Neural cell (in vitro differentiated cells): Measurements from ENCODE around the gene SLC2A4RG. TPM values are rescaled to one million over a fixed set of nuclear protein-coding genes. Genes with fewer than 3 reads are reported as not detected.

Experiments used
- H2AFZ ChIP-seq: fragments of 200-600, 300-800 bp; sonication (generic), shearing (Covaris generic); 2 replicates; pipeline ENCODE4 v1.6.0; 2014; ENCODE audit warnings: low read depth, mild to moderate bottlenecking, antibody characterized with exemption, low read length, moderate library complexity
- H3F3A ChIP-seq: fragments of 200-600 bp; shearing (Covaris generic); 2 replicates; pipeline ENCODE4 v1.6.1; 2016; ENCODE audit warnings: mild to moderate bottlenecking, moderate library complexity, mixed read lengths, antibody characterized with exemption, low read length; ENCODE audit not compliant: insufficient read depth, poor library complexity, severe bottlenecking
- H3K27ac ChIP-seq: fragments of 200-600, 300-800 bp; sonication (generic), shearing (Covaris generic); 2 replicates; pipeline ENCODE4 v1.5.1; 2014; ENCODE audit warnings: mild to moderate bottlenecking, low read length, moderate library complexity
- H3K27me3 ChIP-seq: fragments of 300-800, 200-600 bp; sonication (generic), shearing (Covaris generic); 2 replicates; pipeline ENCODE4 v1.6.0; 2014; ENCODE audit warnings: mild to moderate bottlenecking, low read depth, low read length, moderate library complexity; ENCODE audit not compliant: insufficient read depth
- H3K36me3 ChIP-seq: fragments of 300-800, 200-600 bp; sonication (generic), shearing (Covaris generic); 2 replicates; pipeline ENCODE4 v1.5.1; 2014; ENCODE audit warnings: mild to moderate bottlenecking, antibody characterized with exemption, low read length, moderate library complexity; ENCODE audit not compliant: insufficient read depth
- H3K4me2 ChIP-seq: fragments of 300-800, 200-600 bp; sonication (generic), shearing (Covaris generic); 2 replicates; pipeline ENCODE4 v1.6.0; 2014; ENCODE audit warnings: mild to moderate bottlenecking, low read length
- H3K4me3 ChIP-seq: fragments of 300-800, 200-600 bp; sonication (generic), shearing (Covaris generic); 2 replicates; pipeline ENCODE4 v1.5.1; 2014; ENCODE audit warnings: mild to moderate bottlenecking, low read length, moderate library complexity
- H3K79me2 ChIP-seq: fragments of 200-600 bp; shearing (Covaris generic); replicated peaks from 2 replicates; pipeline ENCODE4 v1.6.0; 2014; ENCODE audit warnings: mild to moderate bottlenecking, low read length, moderate library complexity; ENCODE audit not compliant: insufficient read depth
- H3K9ac ChIP-seq: fragments of 300-800, 200-600 bp; sonication (generic), shearing (Covaris generic); 2 replicates; pipeline ENCODE4 v1.6.1; 2016; ENCODE audit warnings: mild to moderate bottlenecking, low read length, mixed read lengths
- H3K9me2 ChIP-seq: fragments of 200-600 bp; shearing (Covaris generic); 2 replicates; pipeline ENCODE4 v1.6.1; 2016; ENCODE audit warnings: mild to moderate bottlenecking, low read length, mixed read lengths; ENCODE audit not compliant: insufficient read depth
- H3K9me3 ChIP-seq: fragments of 200-600, 300-800 bp; sonication (generic), shearing (Covaris generic); 2 replicates; pipeline ENCODE4 v1.6.1; 2016; ENCODE audit warnings: mild to moderate bottlenecking, mixed run types, low read length, moderate library complexity, mixed read lengths
- H4K20me1 ChIP-seq: fragments of 200-600 bp; shearing (Covaris generic); 2 replicates; pipeline ENCODE4 v1.6.1; 2016; ENCODE audit warnings: mild to moderate bottlenecking, mixed run types; ENCODE audit not compliant: insufficient read depth
- EP300 ChIP-seq: fragments of 450-650 bp; conservative IDR thresholded peaks from 2 replicates; pipeline ENCODE4 v1.6.1; 2014; ENCODE audit warnings: antibody characterized with exemption, mild to moderate bottlenecking, moderate library complexity; ENCODE audit not compliant: poor library complexity, severe bottlenecking
- EZH2 ChIP-seq: fragments of 200-600, 300-800 bp; shearing (Covaris generic), sonication (generic); IDR thresholded peaks from 2 replicates; pipeline ENCODE4 v1.6.1; 2014; ENCODE audit warnings: antibody characterized with exemption, low read length, borderline replicate concordance, mild to moderate bottlenecking; ENCODE audit not compliant: insufficient read depth, poor library complexity, severe bottlenecking
- MXI1 ChIP-seq: fragments of 450-650 bp; conservative IDR thresholded peaks from 2 replicates; pipeline ENCODE4 v1.6.1; 2014; ENCODE audit warnings: antibody characterized with exemption, mild to moderate bottlenecking; ENCODE audit not compliant: poor library complexity, severe bottlenecking
- POLR2AphosphoS5 ChIP-seq: IDR thresholded peaks from 2 replicates; pipeline ENCODE4 v1.6.1; 2012
- RAD21 ChIP-seq: fragments of 450-650 bp; conservative IDR thresholded peaks from 2 replicates; pipeline ENCODE4 v1.6.1; 2014; ENCODE audit warnings: antibody characterized with exemption, mild to moderate bottlenecking, moderate library complexity
- SMC3 ChIP-seq: fragments of 450-650 bp; conservative IDR thresholded peaks from 2 replicates; pipeline ENCODE4 v1.6.1; 2014; ENCODE audit warnings: antibody characterized with exemption, mild to moderate bottlenecking, moderate library complexity; ENCODE audit not compliant: poor library complexity
- TAF1 ChIP-seq: IDR thresholded peaks from 2 replicates; pipeline ENCODE4 v1.6.1; 2012; ENCODE audit warnings: low read depth
- polyA plus RNA-seq: library from polyadenylated mRNA; depleted of rRNA; stranded (reverse); fragments of >200 nt; gene quantifications from 2 replicates; pipeline ENCODE4 v1.2.3, GENCODE V29; 2014
- TF ChIP-seq, protein P1 (sequence below): IDR thresholded peaks from 2 replicates; pipeline ENCODE4 v1.6.1; 2012; ENCODE audit warnings: borderline replicate concordance
- TF ChIP-seq, protein P2 (sequence below): fragments of 450-650 bp; IDR thresholded peaks from 2 replicates; pipeline ENCODE4 v1.5.1; 2014; ENCODE audit warnings: antibody characterized with exemption, mild to moderate bottlenecking, moderate library complexity; ENCODE audit not compliant: poor library complexity, severe bottlenecking

SLC2A4RG gene
- polyA plus RNA-seq, 1 donor from 2014 or later, result 52.1 TPM

DNA sequence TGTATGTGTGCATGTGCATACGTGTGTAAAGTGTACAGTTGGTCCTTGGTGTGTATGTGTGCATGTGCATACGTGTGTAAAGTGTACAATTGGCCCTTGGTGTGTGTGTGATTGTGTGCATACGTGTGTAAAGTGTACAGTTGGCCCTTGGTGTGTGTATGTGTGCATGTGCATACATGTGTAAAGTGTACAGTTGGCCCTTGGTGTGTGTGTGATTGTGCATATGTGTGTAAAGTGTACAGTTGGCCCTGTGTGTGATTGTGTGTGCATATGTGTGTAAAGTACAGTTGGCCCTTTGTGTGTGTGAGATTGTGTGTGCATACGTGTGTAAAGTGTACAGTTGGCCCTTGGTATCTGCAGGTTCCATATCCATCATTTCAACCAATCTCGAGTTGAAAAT is 8.2 kb upstream of the SLC2A4RG start:
- no peak overlapping the region for H2AFZ ChIP-seq
- H4K20me1 ChIP-seq, result no peaks in the 10 kb centered on the region
- no peak overlapping the region for H3K4me2 ChIP-seq
- H3K36me3 ChIP-seq, result no peaks in the 10 kb centered on the region
- TF ChIP-seq, protein P1, sequence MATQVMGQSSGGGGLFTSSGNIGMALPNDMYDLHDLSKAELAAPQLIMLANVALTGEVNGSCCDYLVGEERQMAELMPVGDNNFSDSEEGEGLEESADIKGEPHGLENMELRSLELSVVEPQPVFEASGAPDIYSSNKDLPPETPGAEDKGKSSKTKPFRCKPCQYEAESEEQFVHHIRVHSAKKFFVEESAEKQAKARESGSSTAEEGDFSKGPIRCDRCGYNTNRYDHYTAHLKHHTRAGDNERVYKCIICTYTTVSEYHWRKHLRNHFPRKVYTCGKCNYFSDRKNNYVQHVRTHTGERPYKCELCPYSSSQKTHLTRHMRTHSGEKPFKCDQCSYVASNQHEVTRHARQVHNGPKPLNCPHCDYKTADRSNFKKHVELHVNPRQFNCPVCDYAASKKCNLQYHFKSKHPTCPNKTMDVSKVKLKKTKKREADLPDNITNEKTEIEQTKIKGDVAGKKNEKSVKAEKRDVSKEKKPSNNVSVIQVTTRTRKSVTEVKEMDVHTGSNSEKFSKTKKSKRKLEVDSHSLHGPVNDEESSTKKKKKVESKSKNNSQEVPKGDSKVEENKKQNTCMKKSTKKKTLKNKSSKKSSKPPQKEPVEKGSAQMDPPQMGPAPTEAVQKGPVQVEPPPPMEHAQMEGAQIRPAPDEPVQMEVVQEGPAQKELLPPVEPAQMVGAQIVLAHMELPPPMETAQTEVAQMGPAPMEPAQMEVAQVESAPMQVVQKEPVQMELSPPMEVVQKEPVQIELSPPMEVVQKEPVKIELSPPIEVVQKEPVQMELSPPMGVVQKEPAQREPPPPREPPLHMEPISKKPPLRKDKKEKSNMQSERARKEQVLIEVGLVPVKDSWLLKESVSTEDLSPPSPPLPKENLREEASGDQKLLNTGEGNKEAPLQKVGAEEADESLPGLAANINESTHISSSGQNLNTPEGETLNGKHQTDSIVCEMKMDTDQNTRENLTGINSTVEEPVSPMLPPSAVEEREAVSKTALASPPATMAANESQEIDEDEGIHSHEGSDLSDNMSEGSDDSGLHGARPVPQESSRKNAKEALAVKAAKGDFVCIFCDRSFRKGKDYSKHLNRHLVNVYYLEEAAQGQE, result no peak
- no peak for TF ChIP-seq TAF1
- no peak for TF ChIP-seq EP300
- no peak for TF ChIP-seq MXI1
- no peak for TF ChIP-seq RAD21
- TF ChIP-seq EZH2, result no peak
- no peak for TF ChIP-seq POLR2AphosphoS5
- no peak for TF ChIP-seq SMC3
- TF ChIP-seq, protein P2, sequence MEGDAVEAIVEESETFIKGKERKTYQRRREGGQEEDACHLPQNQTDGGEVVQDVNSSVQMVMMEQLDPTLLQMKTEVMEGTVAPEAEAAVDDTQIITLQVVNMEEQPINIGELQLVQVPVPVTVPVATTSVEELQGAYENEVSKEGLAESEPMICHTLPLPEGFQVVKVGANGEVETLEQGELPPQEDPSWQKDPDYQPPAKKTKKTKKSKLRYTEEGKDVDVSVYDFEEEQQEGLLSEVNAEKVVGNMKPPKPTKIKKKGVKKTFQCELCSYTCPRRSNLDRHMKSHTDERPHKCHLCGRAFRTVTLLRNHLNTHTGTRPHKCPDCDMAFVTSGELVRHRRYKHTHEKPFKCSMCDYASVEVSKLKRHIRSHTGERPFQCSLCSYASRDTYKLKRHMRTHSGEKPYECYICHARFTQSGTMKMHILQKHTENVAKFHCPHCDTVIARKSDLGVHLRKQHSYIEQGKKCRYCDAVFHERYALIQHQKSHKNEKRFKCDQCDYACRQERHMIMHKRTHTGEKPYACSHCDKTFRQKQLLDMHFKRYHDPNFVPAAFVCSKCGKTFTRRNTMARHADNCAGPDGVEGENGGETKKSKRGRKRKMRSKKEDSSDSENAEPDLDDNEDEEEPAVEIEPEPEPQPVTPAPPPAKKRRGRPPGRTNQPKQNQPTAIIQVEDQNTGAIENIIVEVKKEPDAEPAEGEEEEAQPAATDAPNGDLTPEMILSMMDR, result no peak
- H3K9ac ChIP-seq, result no peak overlapping the region
- no peaks in the 10 kb centered on the region for H3K9me2 ChIP-seq
- no peaks in the 10 kb centered on the region for H3F3A ChIP-seq
- no peak overlapping the region for H3K4me3 ChIP-seq
- H3K27ac ChIP-seq, result no peak overlapping the region
- H3K79me2 ChIP-seq, result peaks cover 6% of the 10 kb centered on the region
- no peaks in the 10 kb centered on the region for H3K9me3 ChIP-seq
- no peaks in the 10 kb centered on the region for H3K27me3 ChIP-seq

DNA sequence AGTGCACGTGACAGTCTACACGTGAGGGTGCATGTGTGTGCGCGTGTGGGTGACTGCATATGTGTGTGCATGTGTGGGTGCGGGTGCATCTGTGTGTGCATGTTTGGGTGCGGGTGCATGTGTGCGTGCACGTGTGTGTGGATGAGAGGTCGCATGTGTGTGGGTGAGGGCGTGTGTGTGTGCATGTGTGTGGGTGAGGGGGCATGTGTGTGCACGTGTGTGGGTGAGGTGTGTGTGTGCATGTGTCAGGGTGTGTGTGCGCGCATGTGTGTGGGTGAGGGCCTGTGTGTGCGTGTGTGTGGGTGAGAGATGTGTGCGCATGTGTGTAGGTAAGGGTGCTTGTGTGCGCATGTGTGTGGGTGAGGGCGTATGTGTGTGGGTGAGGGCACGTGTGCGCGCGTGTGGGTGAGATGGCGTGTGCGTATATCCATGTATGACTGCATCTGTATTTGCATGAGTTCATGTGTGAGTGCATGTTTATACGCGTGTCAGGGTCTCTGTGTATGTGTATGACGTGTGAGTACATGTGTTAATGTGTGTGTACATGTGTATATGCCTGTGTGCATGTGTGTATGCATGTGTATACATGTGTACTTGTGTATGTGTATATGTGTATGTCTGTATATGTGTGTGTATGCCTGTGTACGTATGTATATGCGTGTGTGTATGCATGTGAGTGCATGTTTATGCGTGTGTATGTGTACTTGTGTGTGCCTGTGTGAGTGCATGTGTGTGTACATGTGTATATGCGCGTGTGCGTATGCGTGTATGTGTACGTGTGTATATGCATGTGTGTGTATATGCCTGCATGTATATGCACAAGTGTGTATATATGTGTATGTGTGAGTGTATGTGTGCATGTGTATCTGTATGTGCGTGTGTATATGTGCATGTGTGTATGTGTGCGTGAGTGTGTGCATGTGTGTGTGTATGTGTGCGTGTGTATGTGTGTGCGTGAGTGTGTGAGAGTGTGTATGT is 7.2 kb upstream of the SLC2A4RG start:
- H3K27ac ChIP-seq, result no peak overlapping the region
- H3K36me3 ChIP-seq, result no peaks in the 10 kb centered on the region
- no peaks in the 10 kb centered on the region for H3F3A ChIP-seq

More for the DNA sequence above, 7.2 kb upstream of the SLC2A4RG start:
- no peak overlapping the region for H3K4me3 ChIP-seq
- no peaks in the 10 kb centered on the region for H3K9me3 ChIP-seq
- H3K9ac ChIP-seq, result no peak overlapping the region
- H2AFZ ChIP-seq, result no peak overlapping the region
- H3K9me2 ChIP-seq, result no peaks in the 10 kb centered on the region
- no peak overlapping the region for H3K4me2 ChIP-seq
- no peak for TF ChIP-seq EP300
- TF ChIP-seq, protein P1, result no peak
- H3K79me2 ChIP-seq, result no peaks in the 10 kb centered on the region
- H4K20me1 ChIP-seq, result no peaks in the 10 kb centered on the region
- H3K27me3 ChIP-seq, result no peaks in the 10 kb centered on the region
